Measurements from ENCODE around the gene STXBP1. TPM values are rescaled to one million over a fixed set of nuclear protein-coding genes. Genes with fewer than 3 reads are reported as not detected.

STXBP1 gene
- total and polyA plus RNA-seq, 9 of the 15 experiments (the other 6 are each of a cell fraction or from before 2014, with no cell fraction given) = 4.6 to 35.1 (median 9.7) TPM

GRCh38 chr9:127715470-127716337 lies 103.6 kb downstream of the STXBP1 start, which contains the start of the genes PTRH1 and TTC16 (continued):
- TF ChIP-seq THRA (IDR thresholded peaks at IDR 0.05) = no peak
- peak; percentile 86 for TF ChIP-seq ZBTB40 (IDR thresholded peaks at IDR 0.05)
- no peak for TF ChIP-seq ZBTB40 (CRISPR knock-in tag; IDR thresholded peaks at IDR 0.05)
- TF ChIP-seq PREB (CRISPR knock-in tag; IDR thresholded peaks at IDR 0.05) = 0 out of 2 replicates have a peak, but pooled peaks have one; percentile 30
- no peak for TF ChIP-seq SNIP1 (IDR thresholded peaks at IDR 0.05; ENCODE audit: low read depth)
- peak; percentile 60; the same call in 1 of the 2 replicates for TF ChIP-seq ATF2 (CRISPR knock-in tag; IDR thresholded peaks at IDR 0.05)
- peak; percentile 82 for TF ChIP-seq L3MBTL2 (IDR thresholded peaks at IDR 0.05)
- TF ChIP-seq ZNF197 (CRISPR knock-in tag; IDR thresholded peaks at IDR 0.05; ENCODE audit: low read depth) = no peak
- TF ChIP-seq ZNF511 (CRISPR knock-in tag; IDR thresholded peaks at IDR 0.05) = peak; percentile 49
- peak; percentile 79 for TF ChIP-seq ATF1 (CRISPR knock-in tag; IDR thresholded peaks at IDR 0.05)
- TF ChIP-seq ATF1 (tag; IDR thresholded peaks at IDR 0.05) = peak; percentile 99
- TF ChIP-seq NFYB (IDR thresholded peaks at IDR 0.05; ENCODE audit: extremely low read depth, insufficient read length) = peak; percentile 73
- no peak for TF ChIP-seq GATAD2B (IDR thresholded peaks at IDR 0.05; ENCODE audit: borderline replicate concordance)
- peak in 1 of 2 experiments; percentile 93 for TF ChIP-seq NCOA2 (IDR thresholded peaks at IDR 0.05; ENCODE audit: partially characterized antibody in 2 of 2)

All from K562 (cell line).